ENCODE data around the gene SEMA4G.

Gene SEMA4G

GRCh38 chr10:100986952-100987684 lies 17.8 kb downstream of the SEMA4G start, which contains the start of the genes MRPL43 and TWNK:
TSS of gene MRPL43 (minus strand) at chr10:100987497. CDS start at chr10:100987443, 54 bp downstream.
TSS of gene TWNK (plus strand) at chr10:100987543. CDS start at chr10:100988211, 668 bp downstream.
- Mint-ChIP-seq H3K4me1 (ENCODE audit: low read depth in 2 of 2) (peaks cover 27 to 31% of the 10 kb centered on the region in 2 donors), H3K4me3 (peak within 1 kb of the TSS; percentile 91 to 93), H3K27me3 (no peaks in the 10 kb centered on the region), H3K9me3 (no peaks in the 10 kb centered on the region), H3K27ac (peak within 1 kb of the TSS; percentile 88 to 94), H3K36me3 (ENCODE audit: insufficient read depth) (peaks cover 17% of the 10 kb centered on the region)
- ATAC-seq (replicated peaks): peak; percentile 97
- peak; percentile 80 to 81 (median 80) for DNase-seq

GRCh38 chr10:100987685-100988049 lies 18.4 kb downstream of the SEMA4G start:
- Mint-ChIP-seq H3K27me3 (no peaks in the 10 kb centered on the region), H3K9me3 (no peaks in the 10 kb centered on the region), H3K27ac (peak overlapping the region; percentile 88 to 94), H3K4me3 (peak overlapping the region; percentile 91 to 93), H3K36me3 (ENCODE audit: insufficient read depth) (peaks cover 20% of the 10 kb centered on the region), H3K4me1 (ENCODE audit: low read depth in 2 of 2) (peaks cover 27 to 31% of the 10 kb centered on the region in 2 donors)
- no peak for DNase-seq
- ATAC-seq (replicated peaks): peak; percentile 3

GRCh38 chr10:100988166-100988565 lies 18.9 kb downstream of the SEMA4G start:
- Mint-ChIP-seq H3K4me3 (peak overlapping the region; percentile 91 to 93), H3K27me3 (no peaks in the 10 kb centered on the region), H3K27ac (peak overlapping the region; percentile 88 to 94), H3K9me3 (no peaks in the 10 kb centered on the region), H3K4me1 (ENCODE audit: low read depth in 2 of 2) (peaks cover 27 to 31% of the 10 kb centered on the region in 2 donors), H3K36me3 (ENCODE audit: insufficient read depth) (peaks cover 23% of the 10 kb centered on the region)
- ATAC-seq (replicated peaks) (no peak), DNase-seq (no peak)

- H3K4me3 Mint-ChIP-seq: no peak overlapping the region
Measured at GRCh38 chr10:100989088-100989487, 19.8 kb downstream of the SEMA4G start.

GRCh38 chr10:100993986-100994708 lies 24.8 kb downstream of the SEMA4G start:
- peaks cover 17 to 21% of the 10 kb centered on the region in 2 donors for H3K4me1 Mint-ChIP-seq (ENCODE audit: low read depth in 2 of 2)
- no peak for DNase-seq
- no peak for ATAC-seq (replicated peaks)
- no peaks in the 10 kb centered on the region for H3K9me3 Mint-ChIP-seq
- no peaks in the 10 kb centered on the region for H3K27me3 Mint-ChIP-seq
- H3K36me3 Mint-ChIP-seq (ENCODE audit: insufficient read depth): peaks cover 23% of the 10 kb centered on the region
- H3K4me3 Mint-ChIP-seq: no peak overlapping the region
- H3K27ac Mint-ChIP-seq: peak overlapping the region in 1 of 2 donors; percentile 36

More at GRCh38 chr10:100989088-100989487, 19.8 kb downstream of the SEMA4G start:
- Mint-ChIP-seq H3K27me3 (no peaks in the 10 kb centered on the region), H3K27ac (no peak overlapping the region), H3K4me1 (ENCODE audit: low read depth in 2 of 2) (peaks cover 25 to 29% of the 10 kb centered on the region in 2 donors), H3K9me3 (no peaks in the 10 kb centered on the region), H3K36me3 (ENCODE audit: insufficient read depth) (peaks cover 23% of the 10 kb centered on the region)
- ATAC-seq (replicated peaks): no peak
- DNase-seq: no peak

- peak overlapping the region in 1 of 2 donors; percentile 36 for H3K27ac Mint-ChIP-seq
- no peaks in the 10 kb centered on the region for H3K9me3 Mint-ChIP-seq
- peaks cover 17 to 21% of the 10 kb centered on the region in 2 donors for H3K4me1 Mint-ChIP-seq (ENCODE audit: low read depth in 2 of 2)
- no peaks in the 10 kb centered on the region for H3K27me3 Mint-ChIP-seq
- DNase-seq (no peak), ATAC-seq (replicated peaks) (no peak)
- H3K4me3 Mint-ChIP-seq: no peak overlapping the region
- peaks cover 23% of the 10 kb centered on the region for H3K36me3 Mint-ChIP-seq (ENCODE audit: insufficient read depth)
Measured at GRCh38 chr10:100995181-100995580, 25.9 kb downstream of the SEMA4G start.

- Mint-ChIP-seq H3K27ac (peak overlapping the region; percentile 76 to 84), H3K4me1 (ENCODE audit: low read depth in 2 of 2) (peaks cover 20 to 23% of the 10 kb centered on the region in 2 donors), H3K27me3 (no peaks in the 10 kb centered on the region), H3K4me3 (peak overlapping the region; percentile 76 to 83), H3K36me3 (ENCODE audit: insufficient read depth) (peaks cover 17% of the 10 kb centered on the region), H3K9me3 (no peaks in the 10 kb centered on the region)
- ATAC-seq (replicated peaks) (peak; percentile 18), DNase-seq (peak; percentile 13 to 33 (median 29))
Measured at GRCh38 chr10:100996678-100997359, 27.5 kb downstream of the SEMA4G start.

GRCh38 chr10:100997360-100998182 lies 28.3 kb downstream of the SEMA4G start:
- Mint-ChIP-seq H3K27me3 (no peaks in the 10 kb centered on the region), H3K4me3 (peak overlapping the region; percentile 76 to 83), H3K36me3 (ENCODE audit: insufficient read depth) (peaks cover 12% of the 10 kb centered on the region), H3K27ac (peak overlapping the region; percentile 36 to 54), H3K4me1 (ENCODE audit: low read depth in 2 of 2) (peaks cover 20 to 23% of the 10 kb centered on the region in 2 donors), H3K9me3 (no peaks in the 10 kb centered on the region)
- ATAC-seq (replicated peaks) (peak; percentile 47), DNase-seq (peak; percentile 64 to 72 (median 66))

GRCh38 chr10:100998183-100998990 lies 29.1 kb downstream of the SEMA4G start:
- Mint-ChIP-seq H3K4me3 (peak overlapping the region; percentile 76 to 83), H3K36me3 (ENCODE audit: insufficient read depth) (peaks cover 8% of the 10 kb centered on the region), H3K4me1 (ENCODE audit: low read depth in 2 of 2) (peaks cover 20 to 23% of the 10 kb centered on the region in 2 donors), H3K27ac (peak overlapping the region; percentile 36 to 55), H3K27me3 (no peaks in the 10 kb centered on the region), H3K9me3 (no peaks in the 10 kb centered on the region)
- DNase-seq: peak; percentile 26 to 46 (median 44)
- peak; percentile 33 for ATAC-seq (replicated peaks)

GRCh38 chr10:100998991-100999741 lies 29.9 kb downstream of the SEMA4G start:
- peaks cover 20 to 23% of the 10 kb centered on the region in 2 donors for H3K4me1 Mint-ChIP-seq (ENCODE audit: low read depth in 2 of 2)
- peak overlapping the region; percentile 76 to 83 for H3K4me3 Mint-ChIP-seq
- H3K27ac Mint-ChIP-seq: peak overlapping the region; percentile 36 to 55
- no peaks in the 10 kb centered on the region for H3K9me3 Mint-ChIP-seq
- DNase-seq: peak; percentile 72 to 81 (median 78)
- no peaks in the 10 kb centered on the region for H3K27me3 Mint-ChIP-seq
- ATAC-seq (replicated peaks): peak; percentile 73
- peaks cover 8% of the 10 kb centered on the region for H3K36me3 Mint-ChIP-seq (ENCODE audit: insufficient read depth)

GRCh38 chr10:100999742-101000126 lies 30.4 kb downstream of the SEMA4G start, which contains the start of gene LZTS2:
TSS of gene LZTS2 (plus strand) at chr10:100999808. CDS start at chr10:101002539, 2,731 bp downstream.
- Mint-ChIP-seq H3K27me3 (no peaks in the 10 kb centered on the region), H3K4me3 (peak within 1 kb of the TSS; percentile 76 to 83), H3K9me3 (no peaks in the 10 kb centered on the region), H3K27ac (peak within 1 kb of the TSS; percentile 36 to 84), H3K36me3 (ENCODE audit: insufficient read depth) (peaks cover 8% of the 10 kb centered on the region), H3K4me1 (ENCODE audit: low read depth in 2 of 2) (peaks cover 20 to 23% of the 10 kb centered on the region in 2 donors)
- DNase-seq (no peak), ATAC-seq (replicated peaks) (no peak)

Measured in effector memory CD8-positive, alpha-beta T cell (primary cell).